Breast epithelium (tissue), 3 donors: Measurements from ENCODE around the gene UNC80.

ENCODE experiments used
- POLR2A ChIP-seq: fragments of 450-650 bp; IDR thresholded peaks from one replicate; pipeline ENCODE4 v1.6.1; 2016; ENCODE audit warnings: antibody characterized with exemption, mild to moderate bottlenecking, moderate library complexity
- POLR2AphosphoS5 ChIP-seq, 3 donors: sonication (generic); formaldehyde crosslinking; IDR thresholded peaks; one replicate each; pipeline ENCODE4 v1.6.1; 2017; ENCODE audit warnings: antibody characterized with exemption in 3 of 3
- TF ChIP-seq, protein P1 (sequence below), 3 donors: fragments of 450-650 bp; IDR thresholded peaks; one replicate each; pipeline ENCODE4 v1.5.1; 2016 to 2017; ENCODE audit warnings: antibody characterized with exemption in 3 of 3, mild to moderate bottlenecking in 3 of 3, moderate library complexity in 3 of 3

- TF ChIP-seq, protein P1, sequence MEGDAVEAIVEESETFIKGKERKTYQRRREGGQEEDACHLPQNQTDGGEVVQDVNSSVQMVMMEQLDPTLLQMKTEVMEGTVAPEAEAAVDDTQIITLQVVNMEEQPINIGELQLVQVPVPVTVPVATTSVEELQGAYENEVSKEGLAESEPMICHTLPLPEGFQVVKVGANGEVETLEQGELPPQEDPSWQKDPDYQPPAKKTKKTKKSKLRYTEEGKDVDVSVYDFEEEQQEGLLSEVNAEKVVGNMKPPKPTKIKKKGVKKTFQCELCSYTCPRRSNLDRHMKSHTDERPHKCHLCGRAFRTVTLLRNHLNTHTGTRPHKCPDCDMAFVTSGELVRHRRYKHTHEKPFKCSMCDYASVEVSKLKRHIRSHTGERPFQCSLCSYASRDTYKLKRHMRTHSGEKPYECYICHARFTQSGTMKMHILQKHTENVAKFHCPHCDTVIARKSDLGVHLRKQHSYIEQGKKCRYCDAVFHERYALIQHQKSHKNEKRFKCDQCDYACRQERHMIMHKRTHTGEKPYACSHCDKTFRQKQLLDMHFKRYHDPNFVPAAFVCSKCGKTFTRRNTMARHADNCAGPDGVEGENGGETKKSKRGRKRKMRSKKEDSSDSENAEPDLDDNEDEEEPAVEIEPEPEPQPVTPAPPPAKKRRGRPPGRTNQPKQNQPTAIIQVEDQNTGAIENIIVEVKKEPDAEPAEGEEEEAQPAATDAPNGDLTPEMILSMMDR (IDR thresholded peaks at IDR 0.05), result no peak
- no peak for TF ChIP-seq POLR2AphosphoS5 (IDR thresholded peaks at IDR 0.05)
- TF ChIP-seq POLR2A, result no peak
Measured at GRCh38 chr2:209834767-209835166, 63.1 kb downstream of the UNC80 start.
